ENCODE results near the gene SMLR1. TPM values are rescaled to one million over a fixed set of nuclear protein-coding genes. Genes with fewer than 3 reads are reported as not detected.

SMLR1 gene
- total RNA-seq, 1 experiment from 2014 or later = not detected

GRCh38 chr6:130843575-130844320 is 16.5 kb downstream of the SMLR1 start:
- DNase-seq (ENCODE audit: low read depth) = peak; percentile 16
- in situ Hi-C loops (cut with HindIII; ENCODE audit: low pct_unique_long_range_greater_than_20kb, low sequenced_read_pairs) = no loop called here

- in situ Hi-C loops (cut with HindIII; ENCODE audit: low pct_unique_long_range_greater_than_20kb, low sequenced_read_pairs) = no loop called here
- no peak for DNase-seq (ENCODE audit: low read depth)
These were observed 19.3 kb downstream of the SMLR1 start for GRCh38 chr6:130846501-130846900.

- in situ Hi-C loops (cut with HindIII; ENCODE audit: low pct_unique_long_range_greater_than_20kb, low sequenced_read_pairs) = no loop called here
- no peak for DNase-seq (ENCODE audit: low read depth)
These were observed 20.1 kb downstream of the SMLR1 start for GRCh38 chr6:130847001-130847910.

GRCh38 chr6:130848945-130849344 is 21.7 kb downstream of the SMLR1 start:
- in situ Hi-C loops (cut with HindIII; ENCODE audit: low pct_unique_long_range_greater_than_20kb, low sequenced_read_pairs) = no loop called here
- DNase-seq (ENCODE audit: low read depth) = no peak

GRCh38 chr6:130849594-130849993 is 22.4 kb downstream of the SMLR1 start:
- no peak for DNase-seq (ENCODE audit: low read depth)
- in situ Hi-C loops (cut with HindIII; ENCODE audit: low pct_unique_long_range_greater_than_20kb, low sequenced_read_pairs) = no loop called here

GRCh38 chr6:130851026-130851425 is 23.8 kb downstream of the SMLR1 start:
- in situ Hi-C loops (cut with HindIII; ENCODE audit: low pct_unique_long_range_greater_than_20kb, low sequenced_read_pairs) = loop anchor here (25.0 kb wide), 1 partner anchor 711 kb away; the partner anchor contains the start of gene ARG1
- no peak for DNase-seq (ENCODE audit: low read depth)

- in situ Hi-C loops (cut with HindIII; ENCODE audit: low pct_unique_long_range_greater_than_20kb, low sequenced_read_pairs) = loop anchor here (25.0 kb wide), 1 partner anchor 709 kb away; the partner anchor contains the start of gene ARG1
- DNase-seq (ENCODE audit: low read depth) = no peak
These were observed 25.8 kb downstream of the SMLR1 start for GRCh38 chr6:130852844-130853554.

- DNase-seq (ENCODE audit: low read depth) = no peak
- in situ Hi-C loops (cut with HindIII; ENCODE audit: low pct_unique_long_range_greater_than_20kb, low sequenced_read_pairs) = loop anchor here (25.0 kb wide), 1 partner anchor 709 kb away; the partner anchor contains the start of gene ARG1
These were observed 26.5 kb downstream of the SMLR1 start for GRCh38 chr6:130853555-130854183.

GRCh38 chr6:130858054-130858453 is 30.8 kb downstream of the SMLR1 start:
- no peak for DNase-seq (ENCODE audit: low read depth)
- in situ Hi-C loops (cut with HindIII; ENCODE audit: low pct_unique_long_range_greater_than_20kb, low sequenced_read_pairs) = loop anchor here (25.0 kb wide), 1 partner anchor 704 kb away; the partner anchor contains the start of gene ARG1

- no peak for DNase-seq (ENCODE audit: low read depth)
- in situ Hi-C loops (cut with HindIII; ENCODE audit: low pct_unique_long_range_greater_than_20kb, low sequenced_read_pairs) = loop anchor here (25.0 kb wide), 1 partner anchor 704 kb away; the partner anchor contains the start of gene ARG1
These were observed 31.4 kb downstream of the SMLR1 start for GRCh38 chr6:130858498-130859160.

- DNase-seq (ENCODE audit: low read depth) = no peak
- in situ Hi-C loops (cut with HindIII; ENCODE audit: low pct_unique_long_range_greater_than_20kb, low sequenced_read_pairs) = loop anchor here (25.0 kb wide), 1 partner anchor 703 kb away; the partner anchor contains the start of gene ARG1
These were observed 32.1 kb downstream of the SMLR1 start for GRCh38 chr6:130859161-130859867.

- in situ Hi-C loops (cut with HindIII; ENCODE audit: low pct_unique_long_range_greater_than_20kb, low sequenced_read_pairs) = loop anchor here (25.0 kb wide), 1 partner anchor 700 kb away; the partner anchor contains the start of gene ARG1
- no peak for DNase-seq (ENCODE audit: low read depth)
These were observed 35.2 kb downstream of the SMLR1 start for GRCh38 chr6:130862370-130862769.

- in situ Hi-C loops (cut with HindIII; ENCODE audit: low pct_unique_long_range_greater_than_20kb, low sequenced_read_pairs) = loop anchor here (25.0 kb wide), 1 partner anchor 699 kb away; the partner anchor contains the start of gene ARG1
- no peak for DNase-seq (ENCODE audit: low read depth)
These were observed 36.4 kb downstream of the SMLR1 start for GRCh38 chr6:130863415-130864230.

GRCh38 chr6:130864344-130864743 is 37.1 kb downstream of the SMLR1 start:
- in situ Hi-C loops (cut with HindIII; ENCODE audit: low pct_unique_long_range_greater_than_20kb, low sequenced_read_pairs) = loop anchor here (25.0 kb wide), 1 partner anchor 698 kb away; the partner anchor contains the start of gene ARG1
- DNase-seq (ENCODE audit: low read depth) = no peak

- in situ Hi-C loops (cut with HindIII; ENCODE audit: low pct_unique_long_range_greater_than_20kb, low sequenced_read_pairs) = loop anchor here (25.0 kb wide), 1 partner anchor 697 kb away; the partner anchor contains the start of gene ARG1
- DNase-seq (ENCODE audit: low read depth) = no peak
These were observed 38.6 kb downstream of the SMLR1 start for GRCh38 chr6:130865793-130866192.

- DNase-seq (ENCODE audit: low read depth) = no peak
- in situ Hi-C loops (cut with HindIII; ENCODE audit: low pct_unique_long_range_greater_than_20kb, low sequenced_read_pairs) = loop anchor here (25.0 kb wide), 1 partner anchor 693 kb away; the partner anchor contains the start of gene ARG1
These were observed 42.5 kb downstream of the SMLR1 start for GRCh38 chr6:130869681-130870080.
